ENCODE data around the gene ENPP1. TPM values are rescaled to one million over a fixed set of nuclear protein-coding genes. Genes with fewer than 3 reads are reported as not detected.

The ENPP1 gene
- total and polyA plus RNA-seq, 9 of the 15 experiments (the other 6 are each of a cell fraction or from before 2014, with no cell fraction given) = 0.03 to 0.56 (median 0.14) TPM

- no peak overlapping the region for H3K27ac ChIP-seq (ENCODE audit: extremely low read depth, low read depth, low read length)
- no peak for TF ChIP-seq EZH2 (IDR thresholded peaks at IDR 0.05; ENCODE audit: borderline replicate concordance, low read depth, low read length)
- TF ChIP-seq NFXL1 (CRISPR knock-in tag; IDR thresholded peaks at IDR 0.05) = no peak
- no peak for TF ChIP-seq ATF2 (CRISPR knock-in tag; IDR thresholded peaks at IDR 0.05)
- no peak for TF ChIP-seq ZNF512 (tag; IDR thresholded peaks at IDR 0.05)
- TF ChIP-seq SMAD1 (IDR thresholded peaks at IDR 0.05; ENCODE audit: low read depth, low read length, partially characterized antibody) = no peak
- TF ChIP-seq MYC (IDR thresholded peaks at IDR 0.05; ENCODE audit: low read depth, low read length) = no peak
- TF ChIP-seq MYC (CRISPR knock-in tag; IDR thresholded peaks at IDR 0.05; ENCODE audit: borderline replicate concordance, low read depth) = no peak
- TF ChIP-seq GATA2 (CRISPR knock-in tag; IDR thresholded peaks at IDR 0.05) = no peak
- TF ChIP-seq UBTF (IDR thresholded peaks at IDR 0.05; ENCODE audit: borderline replicate concordance in 1 of 2, low read depth in 2 of 2, low read length in 2 of 2) = no peak
- TF ChIP-seq ESRRB (CRISPR knock-in tag; IDR thresholded peaks at IDR 0.05; ENCODE audit: borderline replicate concordance) = no peak
- TF ChIP-seq NUFIP1 (IDR thresholded peaks at IDR 0.05; ENCODE audit: partially characterized antibody) = no peak
- TF ChIP-seq ZKSCAN8 (CRISPR knock-in tag; IDR thresholded peaks at IDR 0.05) = no peak
- no peak for TF ChIP-seq TAF7 (tag; IDR thresholded peaks at IDR 0.05)
- no peak for TF ChIP-seq BRF1 (IDR thresholded peaks at IDR 0.05; ENCODE audit: borderline replicate concordance, extremely low read depth, insufficient read length)
- TF ChIP-seq GABPB1 (CRISPR knock-in tag; IDR thresholded peaks at IDR 0.05) = no peak
- no peak for TF ChIP-seq E2F1 (CRISPR knock-in tag; IDR thresholded peaks at IDR 0.05)
- ChIA-PET CTCF (ENCODE audit: low intra/inter-chr PET ratio) (no interaction called here), POLR2A (no interaction called here)
- H3K9me3 ChIP-seq (replicated peaks; ENCODE audit: control insufficient read depth, insufficient read depth, low read depth, low read length) = no peaks in the 10 kb centered on the region
- no peaks in the 10 kb centered on the region for H3K36me3 ChIP-seq (ENCODE audit: control insufficient read depth, insufficient read depth, low read length)
- 0% methylated on average over 1 of the region's 1 CpG for WGBS (ENCODE audit: insufficient coverage, low coverage, missing lambda C conversion rate)
- BruUV-seq (replicated peaks) = no TSS peak
- ATAC-seq (no peak), FAIRE-seq (no peak), DNase-seq (ENCODE audit: extremely low read depth in 1 of 4, low spot score in 3 of 4) (no peak)
- in situ Hi-C loops (cut with MboI) (no loop called here), intact Hi-C loops (cut with micrococcal nuclease) (no loop called here)
- H3K79me2 ChIP-seq (ENCODE audit: control insufficient read depth, insufficient read depth, low read length) = no peaks in the 10 kb centered on the region
- no peaks in the 10 kb centered on the region for H3K9me1 ChIP-seq (ENCODE audit: control insufficient read depth, insufficient read depth, low read length)
- no peak overlapping the region for H3K4me3 ChIP-seq
- H3K9ac ChIP-seq (ENCODE audit: insufficient read depth in 1 of 2, low read depth in 2 of 2, low read length in 2 of 2) = no peak overlapping the region
- no peak overlapping the region for H2AFZ ChIP-seq (ENCODE audit: low read depth, low read length)
- H3K27me3 ChIP-seq (ENCODE audit: control insufficient read depth in 2 of 2, insufficient read depth in 2 of 2, low read length in 2 of 2) = peaks cover 0 to 5% of the 10 kb centered on the region in 2 experiments; a peak in 3 of 5 replicates
- H4K20me1 ChIP-seq (replicated peaks; ENCODE audit: control insufficient read depth, insufficient read depth, low read length) = no peaks in the 10 kb centered on the region
- peaks cover 0 to 9% of the 10 kb centered on the region in 2 experiments; a peak in 1 of 5 replicates for H3K4me1 ChIP-seq (replicated peaks in 1 of 2; ENCODE audit: control insufficient read depth in 2 of 2, insufficient read depth in 2 of 2, low read length in 2 of 2)
- no peak overlapping the region for H3K4me2 ChIP-seq (ENCODE audit: insufficient read depth, low read length)
These were observed 18.1 kb downstream of the ENPP1 start for GRCh38 chr6:131825946-131826345.

All from K562 (cell line).